HUES48 (cell line): ENCODE data around the gene RBBP8NL.

ENCODE experiments used
- H3K27ac ChIP-seq: one replicate; pipeline ENCODE4 v1.7.0; 2013; ENCODE audit warnings: low read depth, low read length, inconsistent platforms
- H3K27me3 ChIP-seq: 2 replicates; pipeline ENCODE4 v1.6.1; 2013; ENCODE audit warnings: mild to moderate bottlenecking, low read length; ENCODE audit not compliant: control insufficient read depth, insufficient read depth
- H3K36me3 ChIP-seq: 2 replicates; pipeline ENCODE4 v1.6.1; 2013; ENCODE audit warnings: low read length; ENCODE audit not compliant: control insufficient read depth, insufficient read depth
- H3K4me1 ChIP-seq: 2 replicates; pipeline ENCODE4 v1.6.1; 2013; ENCODE audit warnings: mild to moderate bottlenecking, low read length; ENCODE audit not compliant: control insufficient read depth, insufficient read depth
- H3K4me3 ChIP-seq: 2 replicates; pipeline ENCODE4 v1.5.1; 2013; ENCODE audit warnings: mild to moderate bottlenecking, low read depth, low read length
- H3K9ac ChIP-seq: 2 replicates; pipeline ENCODE4 v1.6.1; 2013; ENCODE audit warnings: mild to moderate bottlenecking, low read depth, low read length, moderate library complexity
- H3K9me3 ChIP-seq: 2 replicates; pipeline ENCODE4 v1.6.1; 2013; ENCODE audit warnings: low read length; ENCODE audit not compliant: control insufficient read depth, insufficient read depth

RBBP8NL gene

GRCh38 chr20:62409931-62410745, 17.2 kb downstream of the RBBP8NL start:
- Histone ChIP-seq H3K9ac (no peak overlapping the region), H3K4me3 (no peak overlapping the region; the same call in 1 of the 2 replicates), H3K9me3 (no peaks in the 10 kb centered on the region), H3K27me3 (peaks cover 6% of the 10 kb centered on the region; the same call in 1 of the 2 replicates), H3K36me3 (no peaks in the 10 kb centered on the region), H3K4me1 (peaks cover 6% of the 10 kb centered on the region; the same call in 1 of the 2 replicates), H3K27ac (no peak overlapping the region)

- Histone ChIP-seq H3K36me3 (no peaks in the 10 kb centered on the region), H3K4me1 (peaks cover 6% of the 10 kb centered on the region; the same call in 1 of the 2 replicates), H3K9ac (no peak overlapping the region), H3K27me3 (peaks cover 6% of the 10 kb centered on the region; the same call in 1 of the 2 replicates), H3K4me3 (no peak overlapping the region), H3K27ac (no peak overlapping the region), H3K9me3 (no peaks in the 10 kb centered on the region)
These were observed 18.1 kb downstream of the RBBP8NL start for GRCh38 chr20:62409086-62409853.

- Histone ChIP-seq H3K9ac (no peak overlapping the region), H3K4me1 (peaks cover 6% of the 10 kb centered on the region; the same call in 1 of the 2 replicates), H3K27ac (no peak overlapping the region)
These were observed 18.7 kb downstream of the RBBP8NL start for GRCh38 chr20:62408640-62409039.

GRCh38 chr20:62408055-62408454, 19.3 kb downstream of the RBBP8NL start:
- Histone ChIP-seq H3K27me3 (peaks cover 6% of the 10 kb centered on the region; the same call in 1 of the 2 replicates), H3K9me3 (no peaks in the 10 kb centered on the region), H3K36me3 (peaks cover 1% of the 10 kb centered on the region; the same call in 1 of the 2 replicates), H3K4me1 (peaks cover 6% of the 10 kb centered on the region; the same call in 1 of the 2 replicates), H3K4me3 (no peak overlapping the region), H3K9ac (no peak overlapping the region), H3K27ac (no peak overlapping the region)

More at GRCh38 chr20:62408640-62409039, 18.7 kb downstream of the RBBP8NL start:
- no peaks in the 10 kb centered on the region for H3K9me3 ChIP-seq
- peaks cover 6% of the 10 kb centered on the region; the same call in 1 of the 2 replicates for H3K27me3 ChIP-seq
- H3K36me3 ChIP-seq, result no peaks in the 10 kb centered on the region
- H3K4me3 ChIP-seq, result no peak overlapping the region

GRCh38 chr20:62407221-62407992, 19.9 kb downstream of the RBBP8NL start, which contains the start of gene CABLES2:
Gene CABLES2, minus strand, starts transcription at chr20:62407285. Its CDS starts 9 bp downstream, at chr20:62407276.
- H3K4me1 ChIP-seq, result peaks cover 6% of the 10 kb centered on the region; the same call in 1 of the 2 replicates
- no peaks in the 10 kb centered on the region for H3K9me3 ChIP-seq
- peak within 1 kb of the TSS; percentile 69 for H3K4me3 ChIP-seq
- no peak within 1 kb of the TSS for H3K27ac ChIP-seq
- H3K9ac ChIP-seq, result peak within 1 kb of the TSS; percentile 56; the same call in 1 of the 2 replicates
- H3K36me3 ChIP-seq, result peaks cover 6% of the 10 kb centered on the region; the same call in 1 of the 2 replicates
- peaks cover 6% of the 10 kb centered on the region; the same call in 1 of the 2 replicates for H3K27me3 ChIP-seq

GRCh38 chr20:62406635-62407176, 20.6 kb downstream of the RBBP8NL start:
- Histone ChIP-seq H3K4me3 (peak overlapping the region; percentile 69), H3K9me3 (no peaks in the 10 kb centered on the region), H3K4me1 (peaks cover 6% of the 10 kb centered on the region; the same call in 1 of the 2 replicates), H3K36me3 (peaks cover 6% of the 10 kb centered on the region; the same call in 1 of the 2 replicates), H3K27ac (no peak overlapping the region), H3K9ac (no peak overlapping the region), H3K27me3 (peaks cover 6% of the 10 kb centered on the region; the same call in 1 of the 2 replicates)

- Histone ChIP-seq H3K4me3 (peak overlapping the region; percentile 69), H3K36me3 (peaks cover 6% of the 10 kb centered on the region; the same call in 1 of the 2 replicates), H3K27me3 (peaks cover 6% of the 10 kb centered on the region; the same call in 1 of the 2 replicates), H3K4me1 (peaks cover 6% of the 10 kb centered on the region; the same call in 1 of the 2 replicates), H3K27ac (no peak overlapping the region), H3K9me3 (no peaks in the 10 kb centered on the region), H3K9ac (no peak overlapping the region)
These were observed 21.3 kb downstream of the RBBP8NL start for GRCh38 chr20:62405981-62406513.

- no peak overlapping the region for H3K4me3 ChIP-seq
- H3K4me1 ChIP-seq, result peaks cover 6% of the 10 kb centered on the region; the same call in 1 of the 2 replicates
- H3K9ac ChIP-seq, result no peak overlapping the region
- H3K9me3 ChIP-seq, result no peaks in the 10 kb centered on the region
- no peak overlapping the region for H3K27ac ChIP-seq
- peaks cover 6% of the 10 kb centered on the region; the same call in 1 of the 2 replicates for H3K36me3 ChIP-seq
- peaks cover 6% of the 10 kb centered on the region; the same call in 1 of the 2 replicates for H3K27me3 ChIP-seq
These were observed 22.0 kb downstream of the RBBP8NL start for GRCh38 chr20:62405108-62405980.

- H3K9me3 ChIP-seq, result no peaks in the 10 kb centered on the region
- peaks cover 6% of the 10 kb centered on the region; the same call in 1 of the 2 replicates for H3K36me3 ChIP-seq
- H3K4me1 ChIP-seq, result peaks cover 6% of the 10 kb centered on the region; the same call in 1 of the 2 replicates
- peaks cover 6% of the 10 kb centered on the region; the same call in 1 of the 2 replicates for H3K27me3 ChIP-seq
- H3K4me3 ChIP-seq, result no peak overlapping the region
- no peak overlapping the region for H3K9ac ChIP-seq
- no peak overlapping the region for H3K27ac ChIP-seq
These were observed 22.6 kb downstream of the RBBP8NL start for GRCh38 chr20:62404761-62405107.
